HUDEP-2 (cell line): ENCODE data around the gene NEGR1.

Source experiments
- DNase-seq, 76 experiments: peaks; one replicate each; lab custom pipeline; 2025; ENCODE audit not compliant: unreplicated experiment in 76 of 76; lab: John Stamatoyannopoulos, UW

The NEGR1 gene

DNA sequence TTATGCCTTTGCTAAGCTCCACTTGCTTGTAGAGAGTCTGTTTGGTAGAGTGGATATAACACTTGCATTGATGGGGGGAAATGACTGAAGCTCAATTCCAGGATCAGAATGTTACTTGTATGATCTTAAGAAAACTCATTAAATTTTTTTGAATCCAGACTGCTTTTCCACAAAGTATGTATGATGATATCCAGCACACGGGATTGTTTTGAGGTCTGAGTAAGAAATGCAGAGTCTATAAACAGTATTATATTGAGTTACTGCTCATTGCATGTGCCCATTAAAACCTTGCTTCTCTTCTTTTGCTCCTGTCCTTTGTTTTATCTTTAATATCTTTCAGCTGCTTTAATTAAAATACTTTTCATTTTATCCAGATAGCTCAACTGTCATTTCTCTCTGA is 631.1 kb downstream of the NEGR1 start:
- no peak for DNase-seq

DNA sequence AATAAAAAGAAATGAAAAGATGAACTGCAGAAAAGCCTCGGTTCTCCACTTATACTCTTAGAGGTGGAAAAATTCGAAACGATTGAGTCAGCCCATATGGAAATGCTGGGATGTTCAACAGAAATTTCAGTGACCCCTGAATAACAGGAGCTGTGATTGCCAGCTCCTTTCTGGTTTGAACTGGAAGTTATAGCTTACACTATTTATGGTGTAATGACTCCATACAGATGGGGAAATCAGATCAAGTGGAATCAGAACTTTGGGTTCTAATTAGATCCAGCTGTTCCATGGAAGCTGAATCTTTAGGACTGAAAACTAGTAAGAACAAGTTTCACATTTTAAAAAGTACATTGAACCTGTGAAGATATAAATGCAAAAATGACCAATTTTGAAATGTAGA is 632.2 kb downstream of the NEGR1 start:
- DNase-seq: no peak

DNA sequence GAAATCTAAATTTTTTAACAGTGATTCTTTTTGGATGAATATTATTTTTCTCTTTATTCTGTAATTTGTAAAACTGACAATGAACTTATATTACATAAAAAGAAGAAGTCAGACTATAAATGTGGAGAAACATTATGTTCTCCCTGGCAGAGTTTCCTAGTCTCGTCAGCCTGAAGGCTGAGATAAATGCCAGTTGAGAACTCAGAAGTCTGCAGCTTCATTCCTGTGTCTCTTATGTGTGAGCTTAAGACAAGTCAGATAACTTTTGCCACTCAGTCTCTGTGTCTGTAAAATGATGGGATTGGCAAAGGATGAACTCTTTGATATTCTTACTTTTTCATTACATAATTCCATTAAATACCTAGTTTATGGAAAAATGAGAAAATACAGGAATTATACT is 632.7 kb downstream of the NEGR1 start:
- no peak for DNase-seq

DNA sequence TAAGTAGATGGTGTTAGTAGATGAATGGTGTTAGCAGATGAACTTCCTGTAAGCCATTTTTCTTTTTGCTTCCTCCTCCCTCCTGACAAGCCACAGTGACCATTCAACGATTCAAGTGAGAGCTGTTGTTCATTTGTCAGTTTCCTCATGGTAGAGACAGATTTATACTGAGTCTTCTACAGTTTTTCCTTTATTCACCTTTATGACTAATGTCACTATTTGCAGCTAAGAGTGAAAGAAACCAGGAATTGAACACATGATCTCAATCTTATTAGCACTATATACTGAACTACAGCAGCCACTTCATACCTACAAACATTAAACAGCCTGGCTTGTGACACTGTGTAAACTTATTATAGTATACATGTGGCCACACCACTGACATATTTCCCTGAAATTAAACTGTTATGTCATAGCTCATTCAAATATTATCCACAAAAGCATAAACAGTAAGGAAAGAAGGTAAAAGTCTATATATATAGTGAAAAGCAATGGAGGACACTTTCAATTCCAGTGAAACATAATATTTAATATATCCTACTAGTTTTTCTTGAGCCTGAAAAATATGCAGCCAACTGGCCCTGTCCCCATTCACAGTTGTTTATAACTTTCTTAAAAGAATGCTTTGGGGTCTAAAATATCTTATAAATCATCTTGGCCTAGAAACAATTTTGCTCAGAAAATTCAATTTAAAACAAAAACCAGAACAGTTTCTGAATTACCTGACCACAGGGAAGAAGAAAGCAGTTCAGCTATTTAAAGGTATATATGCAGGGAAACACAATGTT is 634.6 kb downstream of the NEGR1 start:
- no peak for DNase-seq

DNA sequence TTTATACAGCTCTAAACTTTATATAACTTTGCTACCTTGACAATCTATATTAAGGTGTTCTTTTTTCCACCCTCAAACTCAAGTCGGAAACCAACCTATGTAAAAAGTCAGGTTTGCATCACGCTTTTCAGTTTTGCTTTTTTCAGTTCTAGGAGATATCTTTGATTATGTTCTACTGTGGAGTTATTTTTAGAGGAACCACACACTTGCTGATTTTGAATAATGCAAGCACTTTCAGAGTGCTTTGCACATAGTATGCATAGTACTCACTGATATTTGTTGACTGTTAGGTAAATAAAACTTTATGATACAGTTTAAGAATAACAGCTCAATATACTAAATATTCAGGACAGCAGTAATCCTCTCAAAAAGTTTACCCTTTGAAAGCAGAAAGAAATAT is 637.3 kb downstream of the NEGR1 start:
- DNase-seq: no peak

DNA sequence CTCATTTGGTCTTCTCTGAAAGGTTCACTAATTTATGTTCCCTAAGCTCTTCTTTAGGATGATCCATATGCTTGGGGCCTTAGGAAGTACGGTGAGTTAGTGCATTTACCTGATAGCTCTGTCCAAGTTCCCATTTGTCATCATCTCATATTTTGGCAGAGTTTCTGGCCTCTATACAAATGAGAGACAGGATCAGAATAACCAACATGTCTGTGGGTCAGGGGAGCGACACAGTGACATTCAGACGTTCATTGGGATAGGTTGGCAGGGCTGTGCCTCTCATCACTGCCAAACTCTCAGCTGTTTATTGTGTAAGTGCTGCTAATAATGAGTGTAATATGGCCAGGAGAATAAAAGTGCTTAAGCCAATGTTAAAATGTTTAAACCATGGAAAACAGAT is 640.4 kb downstream of the NEGR1 start:
- no peak for DNase-seq

DNA sequence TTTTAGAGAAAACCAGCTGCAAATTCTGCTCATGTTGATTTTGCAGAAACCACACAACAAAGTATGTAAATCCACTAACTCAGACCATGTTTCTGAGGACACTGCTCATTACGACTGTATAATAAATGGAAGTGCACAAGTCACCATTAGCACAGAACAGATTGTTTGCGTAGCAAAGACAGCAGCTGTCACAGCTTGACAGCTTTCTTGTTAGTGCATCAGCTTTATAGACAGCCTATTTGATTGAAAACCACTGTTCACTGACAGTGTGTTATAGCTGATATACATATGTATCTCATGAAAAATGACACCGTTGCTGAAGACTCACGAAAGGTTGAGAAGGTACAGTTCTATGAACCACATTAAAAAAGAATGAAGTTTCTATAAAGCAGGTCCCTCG is 641.3 kb downstream of the NEGR1 start:
- no peak for DNase-seq

DNA sequence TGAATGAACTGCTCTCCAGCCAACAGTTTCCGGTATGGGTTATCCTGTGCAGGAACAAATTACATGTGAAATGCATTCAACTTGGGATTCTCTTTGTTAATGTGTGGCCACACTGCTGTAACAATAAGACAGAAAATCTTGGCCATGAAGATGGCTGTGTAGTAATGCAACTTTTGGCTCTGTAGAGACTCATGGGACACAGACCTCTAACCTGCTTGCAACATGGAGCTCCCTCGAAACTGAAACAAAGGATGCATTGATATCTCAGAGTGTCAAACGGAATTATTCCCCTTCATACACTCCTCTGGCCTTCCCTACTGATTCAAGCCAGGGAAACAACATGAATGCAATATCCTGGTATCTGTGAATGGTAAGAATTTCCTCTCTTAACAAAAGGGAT is 642.2 kb downstream of the NEGR1 start:
- DNase-seq: no peak

DNA sequence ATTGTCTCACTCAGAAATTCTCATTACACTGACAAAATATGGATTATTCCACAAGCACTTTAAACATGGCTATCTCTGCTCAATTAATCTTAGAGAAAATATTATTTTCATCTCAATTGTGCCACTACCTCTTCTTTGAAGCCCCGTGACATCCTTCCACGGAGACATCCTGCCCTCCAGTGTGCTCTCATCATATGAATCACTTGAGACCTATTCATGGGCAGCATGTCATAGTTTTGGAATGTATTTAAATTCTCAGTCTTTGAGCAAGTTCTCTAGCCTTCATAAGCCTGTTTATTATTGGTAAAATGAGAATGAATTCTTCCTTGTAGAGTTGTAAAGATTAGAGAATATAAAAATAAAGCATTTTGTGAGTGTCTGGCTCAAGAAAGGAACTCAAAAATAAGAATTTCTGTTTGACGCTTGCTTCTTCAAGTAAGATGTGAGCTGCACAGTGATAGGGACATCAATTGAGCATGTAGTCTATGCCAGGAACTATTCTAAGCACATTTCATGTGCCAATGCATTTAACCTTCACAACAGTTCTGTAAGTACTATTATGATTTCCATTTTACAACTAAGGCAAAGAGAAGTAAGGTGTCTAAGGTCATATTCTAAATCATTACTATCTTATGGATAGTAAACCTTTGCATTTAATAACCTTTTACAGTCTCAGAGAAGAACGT is 644.1 kb downstream of the NEGR1 start:
- DNase-seq: no peak

DNA sequence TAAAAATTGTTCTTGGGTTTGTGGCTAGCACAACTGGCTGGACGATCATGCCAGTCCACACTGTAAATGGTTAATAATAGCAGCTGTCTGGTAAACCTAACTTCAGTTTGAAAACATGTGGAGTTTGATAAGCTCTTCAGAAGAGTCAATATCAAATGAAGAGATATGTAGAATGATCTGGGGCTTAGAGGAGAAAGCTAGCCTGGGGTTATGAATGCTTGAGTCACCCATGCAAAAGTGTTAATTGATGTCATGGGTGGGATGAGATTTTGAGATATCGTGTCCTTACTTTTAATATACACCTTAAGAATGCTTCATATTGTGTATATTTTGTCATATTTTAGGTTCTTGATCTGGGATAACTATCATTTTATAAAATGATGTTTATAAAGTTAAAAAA is 646.8 kb downstream of the NEGR1 start:
- no peak for DNase-seq

DNA sequence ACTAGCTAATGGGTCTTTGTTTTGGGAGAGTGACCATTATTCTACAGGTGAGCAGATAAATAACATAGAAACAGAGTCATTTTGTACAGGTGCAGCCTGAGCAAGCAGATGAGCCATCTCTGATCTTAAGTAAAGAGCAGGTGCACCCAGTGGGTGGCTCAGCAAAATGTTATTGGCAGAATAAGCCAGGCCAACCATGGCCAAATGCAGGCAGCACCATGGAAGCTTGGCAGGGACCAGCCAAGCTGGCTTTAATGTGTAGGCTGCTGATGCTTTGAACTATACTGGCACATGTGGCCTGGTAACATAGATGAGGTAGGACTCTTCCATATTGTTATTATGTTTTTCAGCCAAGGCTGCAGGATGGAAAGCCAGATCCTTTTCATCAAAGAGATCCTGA is 648.2 kb downstream of the NEGR1 start:
- no peak for DNase-seq

DNA sequence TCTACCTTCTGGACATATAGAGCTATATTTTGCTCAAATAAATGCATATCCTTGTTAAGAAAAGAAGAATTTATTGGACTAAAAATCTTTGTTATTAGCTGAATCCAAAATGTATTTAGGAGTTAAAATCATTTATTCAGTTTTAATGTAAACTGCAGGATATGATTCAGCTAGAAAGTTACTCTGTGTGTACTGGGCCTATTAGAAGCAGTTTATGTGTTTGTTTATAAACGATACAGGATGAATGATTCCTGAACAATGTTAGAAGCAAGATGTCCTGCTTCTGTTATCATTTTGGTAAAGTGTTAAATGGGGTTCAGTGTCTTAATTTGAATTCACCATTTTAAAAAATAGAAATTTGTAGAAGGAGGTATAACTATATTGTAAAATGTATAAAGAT is 652.3 kb downstream of the NEGR1 start:
- no peak for DNase-seq

DNA sequence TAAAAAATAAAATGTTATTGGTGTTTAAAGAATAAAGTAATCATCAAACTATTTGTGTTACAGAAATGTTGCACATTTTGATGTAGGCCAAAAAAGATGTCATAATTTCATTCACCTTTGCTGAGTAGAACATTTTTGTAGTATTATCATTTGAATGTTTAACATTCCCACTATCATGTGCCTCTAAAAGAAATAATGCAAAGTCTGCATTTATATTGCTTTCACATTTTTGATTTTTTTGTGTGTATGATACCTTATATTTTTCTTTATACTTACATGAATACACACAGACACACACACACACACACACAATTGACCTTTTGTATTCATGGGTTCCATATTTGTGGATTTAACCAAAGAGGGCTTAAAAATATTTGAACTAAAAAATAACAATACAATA is 657.3 kb downstream of the NEGR1 start:
- DNase-seq: no peak

DNA sequence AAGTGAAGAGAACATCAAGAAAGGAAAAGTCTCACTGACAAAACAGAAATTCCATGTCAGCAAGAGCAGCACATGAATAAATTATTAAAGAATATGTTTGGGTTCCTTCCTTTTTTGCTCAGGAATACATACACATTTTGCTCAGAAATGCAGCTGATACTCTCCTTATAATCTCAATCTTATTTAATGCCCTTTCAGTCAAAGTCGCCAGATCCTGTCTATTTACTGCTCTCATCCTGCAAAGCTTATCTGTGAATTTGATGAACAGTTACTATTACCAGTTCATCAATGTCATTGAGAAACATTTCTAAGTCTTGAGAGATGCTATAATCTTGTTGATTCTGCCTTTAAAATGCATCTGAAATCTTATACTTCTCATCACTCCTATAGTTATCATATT is 658.5 kb downstream of the NEGR1 start:
- no peak for DNase-seq

DNA sequence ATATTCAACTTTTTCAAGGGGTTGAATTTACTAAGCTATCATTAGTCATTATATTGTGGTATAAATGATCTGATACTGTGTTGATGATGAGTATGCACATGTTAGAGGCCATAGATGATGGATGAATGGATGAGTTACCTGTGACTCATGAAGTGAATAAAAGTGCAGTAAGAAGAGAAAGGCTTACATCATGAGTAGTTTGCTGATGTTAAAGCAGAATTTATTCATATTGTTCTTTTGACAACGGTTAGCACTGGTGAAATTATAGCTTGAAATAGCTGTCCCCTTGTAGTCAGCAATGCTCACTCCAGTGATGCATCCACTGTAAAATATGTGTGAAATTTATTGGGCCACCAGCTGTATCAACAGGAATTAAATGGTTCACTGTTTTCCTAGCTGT is 660.6 kb downstream of the NEGR1 start:
- no peak for DNase-seq

DNA sequence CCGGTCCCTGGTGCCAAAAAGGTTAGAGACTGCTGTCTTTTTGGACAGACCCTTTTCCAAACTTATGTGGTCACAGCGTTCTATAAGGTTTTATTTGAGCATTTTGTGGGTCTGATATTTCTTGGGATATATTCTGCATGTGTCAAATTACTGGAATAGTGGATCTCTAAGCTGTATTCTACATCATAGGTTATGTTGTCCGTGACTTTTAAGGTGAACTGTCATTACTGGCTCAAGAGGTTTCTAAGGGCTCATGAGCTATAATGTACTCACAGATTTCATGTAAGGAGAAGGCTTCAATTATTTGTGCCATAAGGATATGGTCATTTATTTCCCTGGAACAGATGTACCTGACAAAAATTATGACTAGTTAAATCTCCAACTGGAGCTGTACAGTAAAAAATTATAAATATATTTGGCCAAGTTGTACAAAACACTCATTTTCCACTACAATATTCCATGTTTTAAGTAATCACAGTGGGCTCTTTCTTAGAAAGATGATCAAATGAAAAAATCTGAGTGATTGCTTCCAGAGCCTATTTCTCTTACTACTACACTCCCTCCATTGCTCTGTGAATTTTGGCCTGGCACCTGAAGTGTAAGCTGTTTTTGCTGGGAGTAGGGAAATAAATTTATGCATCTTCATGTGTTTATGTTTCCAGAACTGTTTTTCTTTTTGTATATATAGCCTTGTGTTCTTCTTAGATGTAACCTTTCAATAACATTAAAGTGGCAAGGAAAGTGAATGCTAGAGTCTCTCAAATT is 663.4 kb downstream of the NEGR1 start:
- DNase-seq: no peak

DNA sequence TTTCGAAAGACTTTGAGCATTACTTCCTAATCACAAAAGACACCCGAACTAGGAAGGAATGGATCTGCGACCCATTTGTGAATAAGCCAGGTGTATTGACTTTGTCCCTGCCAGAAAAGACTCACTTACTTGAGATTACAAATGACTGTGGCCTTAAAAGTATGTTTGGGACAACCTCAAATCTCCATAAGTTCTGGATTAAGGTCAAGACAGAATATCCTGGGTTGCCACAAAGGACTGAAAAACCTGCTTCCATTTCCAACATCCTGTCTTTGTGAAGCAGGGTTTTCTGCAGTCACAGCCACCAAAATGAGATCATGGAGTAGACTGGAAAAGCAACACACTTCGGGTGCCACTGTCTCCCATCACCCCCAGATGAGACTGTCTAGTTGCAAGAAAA is 664.1 kb downstream of the NEGR1 start:
- DNase-seq: no peak

DNA sequence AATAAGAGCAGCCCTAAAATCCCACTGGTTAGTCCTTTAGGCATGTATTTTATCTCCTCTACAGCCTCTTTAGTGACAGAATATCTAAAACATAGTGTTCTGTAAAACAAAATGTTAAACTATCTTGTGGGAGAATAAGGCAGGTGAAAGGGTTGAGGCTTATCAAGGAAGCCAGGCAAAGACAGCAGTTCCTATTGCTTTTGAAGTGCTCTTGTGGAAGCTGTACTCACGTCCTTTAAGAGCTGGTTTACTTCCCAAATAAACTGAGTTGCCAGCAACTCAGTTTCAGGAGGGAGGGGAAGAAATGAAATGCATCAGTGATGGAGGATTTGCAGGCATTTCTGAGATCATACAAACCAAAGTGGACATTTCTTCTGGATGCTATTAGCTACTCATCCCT is 671.9 kb downstream of the NEGR1 start:
- no peak for DNase-seq

DNA sequence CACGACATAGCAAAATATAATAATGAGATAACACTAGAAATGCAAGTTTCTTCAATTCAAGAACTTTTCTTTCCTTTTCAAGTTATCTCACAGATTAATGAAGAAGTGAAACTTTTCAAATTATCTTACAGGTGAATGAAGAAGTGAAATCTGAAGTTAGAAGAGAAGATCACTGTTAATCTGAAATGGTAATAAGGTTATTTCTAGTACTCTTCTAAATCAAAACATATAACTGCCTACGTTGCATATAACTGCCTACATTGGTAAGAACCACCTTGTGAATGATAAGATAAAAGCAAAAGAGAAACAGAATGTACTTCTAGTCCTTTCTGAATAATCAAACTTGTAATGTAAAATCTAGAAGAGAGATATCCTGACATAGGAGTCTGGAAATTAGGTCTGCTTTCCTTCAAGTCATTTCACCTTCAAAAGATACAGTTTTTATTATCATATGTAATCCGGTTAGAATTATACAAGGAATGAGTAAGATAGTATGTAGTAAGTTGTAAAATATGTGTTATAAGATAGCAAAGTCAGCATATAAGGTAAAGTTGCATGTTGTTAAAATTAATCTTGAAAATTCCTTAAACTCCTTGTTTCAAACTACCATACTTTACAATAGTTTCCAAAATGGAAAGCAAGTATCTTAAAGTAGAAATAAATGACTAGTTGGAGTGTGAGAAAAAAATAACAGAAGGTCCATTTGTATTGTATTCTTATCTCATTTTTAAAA is 679.1 kb downstream of the NEGR1 start:
- DNase-seq: no peak

DNA sequence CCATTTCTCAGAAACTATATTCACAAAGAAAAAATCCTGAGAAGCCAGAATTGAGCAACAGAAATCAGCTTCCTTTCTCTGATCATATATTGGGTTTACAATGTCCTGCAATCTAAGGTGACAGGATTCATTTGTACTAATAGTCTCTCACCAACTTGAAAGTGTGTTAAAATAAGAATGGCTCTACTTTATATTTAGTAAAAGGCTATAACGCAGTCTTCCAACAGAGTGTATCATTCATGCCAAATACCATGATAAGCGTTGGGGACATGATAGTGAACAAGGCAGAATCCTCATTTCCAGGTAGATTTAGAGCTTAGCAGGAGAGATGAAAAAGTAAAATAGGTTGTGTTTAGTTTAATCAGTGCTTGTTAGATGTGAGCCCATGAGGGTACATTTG is 682.3 kb downstream of the NEGR1 start:
- DNase-seq: no peak

DNA sequence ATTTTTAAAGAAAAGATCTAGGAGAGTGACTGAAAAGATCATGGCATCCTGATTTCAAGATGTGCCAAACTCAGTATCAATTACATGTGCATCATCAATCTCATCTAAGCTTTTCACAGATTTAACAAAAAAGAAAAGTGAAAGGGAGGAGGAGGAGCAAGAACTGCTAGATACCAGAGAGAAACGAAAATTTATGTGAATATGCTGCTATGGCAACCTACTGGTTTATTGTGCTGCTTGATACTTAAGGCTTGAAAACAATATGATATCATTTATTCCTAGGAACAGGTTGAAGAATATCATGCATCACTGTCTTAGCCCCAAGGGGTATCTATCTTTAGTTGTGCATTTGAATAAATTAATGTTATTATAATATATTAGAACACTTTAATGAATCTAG is 683.0 kb downstream of the NEGR1 start:
- no peak for DNase-seq
